Osteoblast (primary cell): ENCODE measurements around the gene RAVER1. TPM values are rescaled to one million over a fixed set of nuclear protein-coding genes. Genes with fewer than 3 reads are reported as not detected.

Experiments used
- DNase-seq: peaks from one replicate; pipeline ENCODE4 v3.0.0; 2011; ENCODE audit warnings: low spot score, mixed read lengths; ENCODE audit not compliant: insufficient read length; ENCODE audit errors: missing footprints
- H2AFZ ChIP-seq: 2 replicates; pipeline ENCODE4 v1.6.0; 2011; ENCODE audit warnings: mild to moderate bottlenecking, low read length
- H3K27ac ChIP-seq: 2 replicates; pipeline ENCODE4 v1.5.1; 2011; ENCODE audit warnings: mild to moderate bottlenecking, low read depth, low read length, moderate library complexity
- H3K27me3 ChIP-seq: 2 replicates; pipeline ENCODE4 v1.6.0; 2012; ENCODE audit warnings: mild to moderate bottlenecking, control low read depth, inconsistent platforms, low read length, moderate library complexity; ENCODE audit not compliant: insufficient read depth
- H3K36me3 ChIP-seq: 2 replicates; pipeline ENCODE4 v1.5.1; 2011; ENCODE audit warnings: mild to moderate bottlenecking, low read length, control low read depth, moderate library complexity; ENCODE audit not compliant: insufficient read depth
- H3K4me1 ChIP-seq: 2 replicates; pipeline ENCODE4 v1.5.1; 2011; ENCODE audit warnings: mild to moderate bottlenecking, low read length, control low read depth, moderate library complexity; ENCODE audit not compliant: insufficient read depth
- H3K4me2 ChIP-seq: 2 replicates; pipeline ENCODE4 v1.6.0; 2011; ENCODE audit warnings: mild to moderate bottlenecking, low read length; ENCODE audit not compliant: insufficient read depth
- H3K4me3 ChIP-seq: fragments of 200-600 bp; sonication (generic); 3 replicates; pipeline ENCODE4 v1.5.1; 2012; ENCODE audit warnings: mild to moderate bottlenecking, low read length, inconsistent platforms; ENCODE audit not compliant: insufficient read depth
- H3K79me2 ChIP-seq: 2 replicates; pipeline ENCODE4 v1.6.0; 2012; ENCODE audit warnings: mild to moderate bottlenecking, low read length, control low read depth, inconsistent platforms; ENCODE audit not compliant: insufficient read depth
- H3K9me3 ChIP-seq: 2 replicates; pipeline ENCODE4 v1.5.1; 2011; ENCODE audit warnings: low read depth, low read length, control low read depth
- H4K20me1 ChIP-seq: 2 replicates; pipeline ENCODE4 v1.6.0; 2012; ENCODE audit warnings: mild to moderate bottlenecking, low read length, control low read depth; ENCODE audit not compliant: insufficient read depth
- total RNA-seq: library from RNA; depleted of rRNA; stranded (reverse); fragments of >200 nt; gene quantifications from 2 replicates; pipeline ENCODE4 v1.2.3, GENCODE V29; 2012
- TF ChIP-seq, protein P1 (sequence below): IDR thresholded peaks from 2 replicates; pipeline ENCODE4 v1.5.1; 2011; ENCODE audit warnings: mild to moderate bottlenecking, low read depth, low read length, moderate library complexity; ENCODE audit errors: extremely low read depth

RAVER1 gene
- total RNA-seq, 1 donor, result 8.0 TPM

GRCh38 chr19:10291554-10292205 lies 41.6 kb downstream of the RAVER1 start:
- Histone ChIP-seq H3K79me2 (no peaks in the 10 kb centered on the region), H3K27ac (no peak overlapping the region), H3K4me2 (peak overlapping the region; percentile 77), H3K36me3 (no peaks in the 10 kb centered on the region), H2AFZ (no peak overlapping the region), H3K27me3 (peaks cover 93% of the 10 kb centered on the region), H3K4me1 (peaks cover 15% of the 10 kb centered on the region), H4K20me1 (peaks cover 5% of the 10 kb centered on the region), H3K9me3 (no peaks in the 10 kb centered on the region), H3K4me3 (peak overlapping the region; percentile 59)
- TF ChIP-seq, protein P1, sequence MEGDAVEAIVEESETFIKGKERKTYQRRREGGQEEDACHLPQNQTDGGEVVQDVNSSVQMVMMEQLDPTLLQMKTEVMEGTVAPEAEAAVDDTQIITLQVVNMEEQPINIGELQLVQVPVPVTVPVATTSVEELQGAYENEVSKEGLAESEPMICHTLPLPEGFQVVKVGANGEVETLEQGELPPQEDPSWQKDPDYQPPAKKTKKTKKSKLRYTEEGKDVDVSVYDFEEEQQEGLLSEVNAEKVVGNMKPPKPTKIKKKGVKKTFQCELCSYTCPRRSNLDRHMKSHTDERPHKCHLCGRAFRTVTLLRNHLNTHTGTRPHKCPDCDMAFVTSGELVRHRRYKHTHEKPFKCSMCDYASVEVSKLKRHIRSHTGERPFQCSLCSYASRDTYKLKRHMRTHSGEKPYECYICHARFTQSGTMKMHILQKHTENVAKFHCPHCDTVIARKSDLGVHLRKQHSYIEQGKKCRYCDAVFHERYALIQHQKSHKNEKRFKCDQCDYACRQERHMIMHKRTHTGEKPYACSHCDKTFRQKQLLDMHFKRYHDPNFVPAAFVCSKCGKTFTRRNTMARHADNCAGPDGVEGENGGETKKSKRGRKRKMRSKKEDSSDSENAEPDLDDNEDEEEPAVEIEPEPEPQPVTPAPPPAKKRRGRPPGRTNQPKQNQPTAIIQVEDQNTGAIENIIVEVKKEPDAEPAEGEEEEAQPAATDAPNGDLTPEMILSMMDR, result no peak
- peak; percentile 88 for DNase-seq

DNA sequence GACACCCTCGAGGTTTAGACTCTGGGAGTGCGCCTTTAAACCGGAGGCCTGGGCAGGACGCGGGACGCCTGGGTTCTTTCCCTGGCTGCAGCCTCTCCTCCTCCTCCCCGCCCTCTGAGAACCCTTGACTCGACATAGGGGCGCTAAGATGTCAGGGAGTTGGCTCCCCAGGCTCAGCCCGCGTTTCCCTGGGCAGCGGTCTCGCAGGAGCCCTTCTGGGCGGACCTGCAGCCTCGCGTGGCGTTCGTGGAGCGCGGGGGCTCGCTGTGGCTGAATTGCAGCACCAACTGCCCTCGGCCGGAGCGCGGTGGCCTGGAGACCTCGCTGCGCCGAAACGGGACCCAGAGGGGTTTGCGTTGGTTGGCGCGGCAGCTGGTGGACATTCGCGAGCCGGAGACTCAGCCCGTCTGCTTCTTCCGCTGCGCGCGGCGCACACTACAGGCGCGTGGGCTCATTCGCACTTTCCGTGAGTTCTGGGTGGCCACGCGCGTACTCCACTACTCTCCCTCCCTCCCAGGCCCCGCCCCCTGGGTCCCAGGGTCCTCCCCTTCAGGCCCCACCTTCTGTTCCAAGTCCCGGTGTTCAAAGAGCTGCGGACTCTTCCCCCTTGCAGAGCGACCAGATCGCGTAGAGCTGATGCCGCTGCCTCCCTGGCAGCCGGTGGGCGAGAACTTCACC lies 42.3 kb downstream of the RAVER1 start:
- no peaks in the 10 kb centered on the region for H3K9me3 ChIP-seq
- no peaks in the 10 kb centered on the region for H3K79me2 ChIP-seq
- H2AFZ ChIP-seq, result no peak overlapping the region
- peaks cover 15% of the 10 kb centered on the region for H3K4me1 ChIP-seq
- H4K20me1 ChIP-seq, result peaks cover 5% of the 10 kb centered on the region
- H3K27ac ChIP-seq, result no peak overlapping the region
- peak overlapping the region; percentile 59 for H3K4me3 ChIP-seq
- DNase-seq, result peak; percentile 93
- H3K27me3 ChIP-seq, result peaks cover 86% of the 10 kb centered on the region
- peak overlapping the region; percentile 77 for H3K4me2 ChIP-seq
- no peaks in the 10 kb centered on the region for H3K36me3 ChIP-seq
- TF ChIP-seq, protein P1, result no peak

DNA sequence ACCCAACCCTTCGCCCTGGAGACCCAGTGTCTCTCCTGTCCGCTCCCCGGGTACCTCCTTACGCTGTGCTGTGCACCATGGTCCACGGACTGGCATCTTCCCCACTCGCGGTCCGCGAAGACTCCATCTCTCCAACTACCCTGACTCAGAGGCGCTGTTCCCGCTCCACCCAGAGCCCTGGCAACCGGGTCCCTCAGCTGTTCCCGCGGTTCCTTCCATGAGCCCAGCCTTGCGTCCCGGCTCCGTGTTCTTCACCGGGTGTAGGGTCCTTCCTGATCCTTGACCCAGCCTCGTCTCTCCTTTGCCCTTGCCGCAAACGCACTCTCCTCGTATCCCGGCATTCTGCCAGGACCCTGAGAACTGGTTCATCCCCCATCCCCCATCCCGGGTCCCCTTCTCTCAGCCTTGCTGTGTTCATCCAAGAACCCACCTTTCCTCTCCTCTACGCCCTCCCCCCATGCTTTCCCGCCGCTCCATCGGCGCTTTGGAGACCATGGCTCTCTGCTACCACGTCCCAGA lies 42.9 kb downstream of the RAVER1 start:
- Histone ChIP-seq H3K27ac (no peak overlapping the region), H3K4me1 (peaks cover 15% of the 10 kb centered on the region), H3K27me3 (peaks cover 80% of the 10 kb centered on the region)

More for the DNA sequence above, 42.9 kb downstream of the RAVER1 start:
- H3K9me3 ChIP-seq, result no peaks in the 10 kb centered on the region
- H3K79me2 ChIP-seq, result no peaks in the 10 kb centered on the region
- DNase-seq, result peak; percentile 78
- H4K20me1 ChIP-seq, result peaks cover 5% of the 10 kb centered on the region
- TF ChIP-seq, protein P1, result no peak
- peak overlapping the region; percentile 77 for H3K4me2 ChIP-seq
- no peaks in the 10 kb centered on the region for H3K36me3 ChIP-seq
- H3K4me3 ChIP-seq, result peak overlapping the region; percentile 56
- no peak overlapping the region for H2AFZ ChIP-seq
